ENCODE results near the gene ATP5PB. TPM values are rescaled to one million over a fixed set of nuclear protein-coding genes. Genes with fewer than 3 reads are reported as not detected.

Gene ATP5PB
- total RNA-seq, 1 experiment from 2014 or later, result 344 TPM

DNA sequence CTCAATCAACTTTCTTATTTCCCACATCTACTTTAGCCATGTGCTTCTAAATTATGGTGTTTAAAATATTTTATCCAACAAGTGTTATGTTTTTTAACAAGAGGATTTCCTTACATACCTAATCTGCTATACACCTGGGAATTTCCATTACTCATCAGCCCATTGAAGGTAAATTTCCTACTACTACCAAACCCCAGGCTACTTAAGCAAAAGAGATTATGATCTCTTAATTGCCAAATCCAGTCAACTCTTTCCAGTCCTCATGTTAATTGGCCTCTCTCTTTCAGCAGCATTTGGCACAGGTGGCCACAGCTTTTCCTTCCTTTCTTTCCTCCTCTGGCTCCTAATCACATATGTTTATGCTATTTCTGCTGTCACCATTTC lies 19.4 kb downstream of the ATP5PB start:
- no peaks in the 10 kb centered on the region for H3K9me3 ChIP-seq (ENCODE audit: low read depth, low read length, poor library complexity, severe bottlenecking)
- no peak overlapping the region for H3K4me3 ChIP-seq (ENCODE audit: low read depth, low read length, poor library complexity, severe bottlenecking)
- TF ChIP-seq EZH2 (IDR thresholded peaks at IDR 0.05; ENCODE audit: borderline replicate concordance, low read depth, low read length, poor library complexity, severe bottlenecking), result no peak
- TF ChIP-seq, protein P1, sequence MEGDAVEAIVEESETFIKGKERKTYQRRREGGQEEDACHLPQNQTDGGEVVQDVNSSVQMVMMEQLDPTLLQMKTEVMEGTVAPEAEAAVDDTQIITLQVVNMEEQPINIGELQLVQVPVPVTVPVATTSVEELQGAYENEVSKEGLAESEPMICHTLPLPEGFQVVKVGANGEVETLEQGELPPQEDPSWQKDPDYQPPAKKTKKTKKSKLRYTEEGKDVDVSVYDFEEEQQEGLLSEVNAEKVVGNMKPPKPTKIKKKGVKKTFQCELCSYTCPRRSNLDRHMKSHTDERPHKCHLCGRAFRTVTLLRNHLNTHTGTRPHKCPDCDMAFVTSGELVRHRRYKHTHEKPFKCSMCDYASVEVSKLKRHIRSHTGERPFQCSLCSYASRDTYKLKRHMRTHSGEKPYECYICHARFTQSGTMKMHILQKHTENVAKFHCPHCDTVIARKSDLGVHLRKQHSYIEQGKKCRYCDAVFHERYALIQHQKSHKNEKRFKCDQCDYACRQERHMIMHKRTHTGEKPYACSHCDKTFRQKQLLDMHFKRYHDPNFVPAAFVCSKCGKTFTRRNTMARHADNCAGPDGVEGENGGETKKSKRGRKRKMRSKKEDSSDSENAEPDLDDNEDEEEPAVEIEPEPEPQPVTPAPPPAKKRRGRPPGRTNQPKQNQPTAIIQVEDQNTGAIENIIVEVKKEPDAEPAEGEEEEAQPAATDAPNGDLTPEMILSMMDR (conservative IDR thresholded peaks at IDR 0.05; ENCODE audit: low read depth, low read length), result no peak
- POLR2A ChIA-PET (ENCODE audit: low non-redundant PET), result no interaction called here
- no TSS peak for BruUV-seq (replicated peaks)
- H3K27me3 ChIP-seq (replicated peaks; ENCODE audit: insufficient read depth, low read depth, low read length, poor library complexity), result no peaks in the 10 kb centered on the region
- H3K27ac ChIP-seq (ENCODE audit: low read depth, low read length, poor library complexity, severe bottlenecking), result no peak overlapping the region
- intact Hi-C loops (cut with micrococcal nuclease; ENCODE audit: unreplicated experiment), result no loop called here
- CTCF ChIA-PET, result no interaction called here
- DNase-seq (ENCODE audit: low spot score), result no peak
- no peaks in the 10 kb centered on the region for H3K4me1 ChIP-seq (ENCODE audit: insufficient read depth, low read length, poor library complexity, severe bottlenecking)
- no peaks in the 10 kb centered on the region for H3K36me3 ChIP-seq (ENCODE audit: insufficient read depth, low read length, poor library complexity, severe bottlenecking)

DNA sequence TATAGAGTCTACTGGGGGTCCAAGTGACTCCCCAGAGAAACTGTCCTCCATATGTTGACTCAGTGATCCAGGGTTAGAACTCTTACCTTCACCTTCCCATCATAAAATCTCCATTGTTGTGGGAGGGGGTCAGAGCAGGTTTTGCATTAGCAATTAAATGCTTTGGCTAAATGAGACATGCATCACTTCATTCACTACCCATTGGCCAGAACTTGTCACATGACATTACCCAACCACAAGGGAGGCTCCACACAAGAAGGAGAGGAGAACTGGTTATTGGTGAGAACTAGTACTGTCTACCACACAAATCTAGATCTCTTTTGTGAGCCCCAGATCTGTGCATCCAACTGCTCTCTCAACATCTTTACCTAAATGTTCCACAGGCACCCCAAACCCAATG lies 20.3 kb downstream of the ATP5PB start:
- intact Hi-C loops (cut with micrococcal nuclease; ENCODE audit: unreplicated experiment), result no loop called here
- no TSS peak for BruUV-seq (replicated peaks)
- ChIA-PET CTCF (no interaction called here), POLR2A (ENCODE audit: low non-redundant PET) (no interaction called here)
- Histone ChIP-seq H3K4me3 (ENCODE audit: low read depth, low read length, poor library complexity, severe bottlenecking) (no peak overlapping the region), H3K4me1 (ENCODE audit: insufficient read depth, low read length, poor library complexity, severe bottlenecking) (no peaks in the 10 kb centered on the region), H3K27ac (ENCODE audit: low read depth, low read length, poor library complexity, severe bottlenecking) (no peak overlapping the region), H3K36me3 (ENCODE audit: insufficient read depth, low read length, poor library complexity, severe bottlenecking) (no peaks in the 10 kb centered on the region), H3K9me3 (ENCODE audit: low read depth, low read length, poor library complexity, severe bottlenecking) (no peaks in the 10 kb centered on the region), H3K27me3 (replicated peaks; ENCODE audit: insufficient read depth, low read depth, low read length, poor library complexity) (no peaks in the 10 kb centered on the region)
- TF ChIP-seq, protein P1 (conservative IDR thresholded peaks at IDR 0.05; ENCODE audit: low read depth, low read length), result no peak
- TF ChIP-seq EZH2 (IDR thresholded peaks at IDR 0.05; ENCODE audit: borderline replicate concordance, low read depth, low read length, poor library complexity, severe bottlenecking), result no peak
- DNase-seq (ENCODE audit: low spot score), result no peak

DNA sequence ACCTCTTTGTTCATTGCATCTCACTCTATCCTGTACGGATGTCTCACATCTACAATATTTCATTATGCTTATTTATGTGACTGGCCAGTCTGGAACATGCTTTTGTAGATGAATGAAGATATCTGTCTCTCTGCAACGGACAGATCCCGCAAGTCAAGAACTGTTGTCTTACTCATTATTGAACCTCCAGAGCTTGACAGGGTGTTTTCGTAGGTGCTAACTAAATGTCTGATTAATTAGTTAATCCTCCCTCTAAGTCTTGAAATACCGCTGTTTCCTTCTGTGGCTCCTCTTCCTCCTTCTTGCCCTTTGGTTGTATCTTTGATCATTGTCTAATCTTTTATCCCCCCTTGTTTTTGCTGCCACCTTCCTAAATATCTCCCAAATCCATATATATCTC lies 21.3 kb downstream of the ATP5PB start:
- H3K27ac ChIP-seq (ENCODE audit: low read depth, low read length, poor library complexity, severe bottlenecking), result no peak overlapping the region
- no TSS peak for BruUV-seq (replicated peaks)
- ChIA-PET POLR2A (ENCODE audit: low non-redundant PET) (no interaction called here), CTCF (no interaction called here)
- TF ChIP-seq, protein P1 (conservative IDR thresholded peaks at IDR 0.05; ENCODE audit: low read depth, low read length), result no peak
- TF ChIP-seq EZH2 (IDR thresholded peaks at IDR 0.05; ENCODE audit: borderline replicate concordance, low read depth, low read length, poor library complexity, severe bottlenecking), result no peak
- H3K4me1 ChIP-seq (ENCODE audit: insufficient read depth, low read length, poor library complexity, severe bottlenecking), result no peaks in the 10 kb centered on the region
- DNase-seq (ENCODE audit: low spot score), result no peak
- intact Hi-C loops (cut with micrococcal nuclease; ENCODE audit: unreplicated experiment), result no loop called here
- no peak overlapping the region for H3K4me3 ChIP-seq (ENCODE audit: low read depth, low read length, poor library complexity, severe bottlenecking)
- no peaks in the 10 kb centered on the region for H3K36me3 ChIP-seq (ENCODE audit: insufficient read depth, low read length, poor library complexity, severe bottlenecking)
- no peaks in the 10 kb centered on the region for H3K27me3 ChIP-seq (replicated peaks; ENCODE audit: insufficient read depth, low read depth, low read length, poor library complexity)
- no peaks in the 10 kb centered on the region for H3K9me3 ChIP-seq (ENCODE audit: low read depth, low read length, poor library complexity, severe bottlenecking)
